ENCODE measurements around the gene LRRC41.

DNA sequence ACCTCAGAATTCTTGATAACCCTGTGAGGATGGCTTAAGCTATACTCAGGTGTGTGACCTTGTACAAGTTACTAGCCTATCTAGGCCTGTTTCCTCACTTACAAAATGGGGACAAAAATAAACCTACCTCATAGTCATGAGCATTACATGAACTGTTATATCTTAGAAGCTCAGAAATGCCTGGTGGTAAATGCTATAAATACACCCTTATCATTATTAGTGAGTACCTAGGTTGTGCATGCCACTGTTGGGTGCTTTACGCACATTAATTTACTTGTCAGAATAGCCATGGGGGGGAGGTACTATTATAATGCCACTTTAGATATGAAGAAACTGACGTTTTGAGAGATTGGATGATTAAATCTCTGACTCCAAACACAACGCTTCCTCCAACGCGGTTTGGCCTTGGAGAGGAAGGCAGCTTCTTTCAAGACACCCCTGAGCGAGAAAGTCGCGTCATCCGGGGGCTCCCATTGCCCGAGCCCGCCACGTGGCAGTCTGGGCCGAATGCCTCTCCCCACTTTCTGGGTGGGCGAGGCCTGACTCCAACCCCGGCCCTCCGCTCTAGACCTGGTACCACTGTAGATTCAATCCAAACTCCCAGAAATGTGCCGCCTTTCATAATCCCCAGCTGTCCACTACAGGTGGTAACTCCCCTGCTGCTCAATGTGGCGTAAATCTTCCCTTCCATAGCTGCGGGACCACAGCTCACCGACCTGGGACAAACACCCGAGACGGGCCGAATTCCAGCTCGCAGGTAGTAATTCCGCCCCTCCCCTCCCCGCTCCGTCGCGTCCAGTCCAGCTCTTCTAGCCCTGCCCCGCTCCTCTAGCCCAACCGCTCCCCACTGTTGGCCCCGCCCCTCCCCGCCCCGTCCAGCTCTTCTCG lies 56.6 kb downstream of the LRRC41 start:
- TF ChIP-seq HDGF (IDR thresholded peaks at IDR 0.05; ENCODE audit: borderline replicate concordance) (no peak), FOXK2 (IDR thresholded peaks at IDR 0.05) (no peak), NFRKB (IDR thresholded peaks at IDR 0.05) (no peak), SP1 (IDR thresholded peaks at IDR 0.05) (no peak), SUZ12 (IDR thresholded peaks at IDR 0.05) (no peak), ARNT (IDR thresholded peaks at IDR 0.05) (no peak), ZNF384 (IDR thresholded peaks at IDR 0.05) (no peak), CTBP1 (IDR thresholded peaks at IDR 0.05; ENCODE audit: borderline replicate concordance) (no peak), BHLHE40 (IDR thresholded peaks at IDR 0.05; ENCODE audit: borderline replicate concordance) (no peak), FOXM1 (IDR thresholded peaks at IDR 0.05; ENCODE audit: borderline replicate concordance) (no peak), FOXA1 (IDR thresholded peaks at IDR 0.05) (no peak), L3MBTL2 (conservative IDR thresholded peaks at IDR 0.05) (peak; percentile 39; the same call in 1 of the 2 replicates)
- TF ChIP-seq, protein P1, sequence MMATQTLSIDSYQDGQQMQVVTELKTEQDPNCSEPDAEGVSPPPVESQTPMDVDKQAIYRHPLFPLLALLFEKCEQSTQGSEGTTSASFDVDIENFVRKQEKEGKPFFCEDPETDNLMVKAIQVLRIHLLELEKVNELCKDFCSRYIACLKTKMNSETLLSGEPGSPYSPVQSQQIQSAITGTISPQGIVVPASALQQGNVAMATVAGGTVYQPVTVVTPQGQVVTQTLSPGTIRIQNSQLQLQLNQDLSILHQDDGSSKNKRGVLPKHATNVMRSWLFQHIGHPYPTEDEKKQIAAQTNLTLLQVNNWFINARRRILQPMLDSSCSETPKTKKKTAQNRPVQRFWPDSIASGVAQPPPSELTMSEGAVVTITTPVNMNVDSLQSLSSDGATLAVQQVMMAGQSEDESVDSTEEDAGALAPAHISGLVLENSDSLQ (IDR thresholded peaks at IDR 0.05) = peak; percentile 47; the same call in 1 of the 2 replicates

All from HEK293T (cell line).